ENCODE measurements around the gene WWOX.

The WWOX gene

GRCh38 chr16:78852081-78852635 lies 752.7 kb downstream of the WWOX start:
- DNase-seq (ENCODE audit: low read depth), result no peak

DNA sequence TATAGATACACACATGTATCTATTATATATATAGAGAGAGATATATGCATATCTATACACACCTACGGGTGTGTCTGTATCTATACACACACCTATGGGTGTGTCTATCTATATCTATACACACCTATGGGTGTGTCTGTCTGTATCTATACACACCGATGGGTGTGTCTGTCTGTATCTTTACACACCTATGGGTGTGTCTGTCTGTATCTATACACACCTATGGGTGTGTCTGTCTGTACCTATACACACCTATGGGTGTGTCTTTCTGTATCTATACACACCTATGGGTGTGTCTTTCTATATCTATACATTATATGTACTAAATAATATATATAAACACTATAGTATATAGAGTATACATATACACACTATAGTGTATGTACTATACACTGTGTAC lies 762.6 kb downstream of the WWOX start:
- H3K4me3 ChIP-seq (ENCODE audit: low read length), result no peak overlapping the region
- no peak for DNase-seq (ENCODE audit: low read depth)
- TF ChIP-seq CTCF (IDR thresholded peaks at IDR 0.05; ENCODE audit: insufficient read depth, low read depth, low read length, missing control alignments), result no peak

More at GRCh38 chr16:78852081-78852635, 752.7 kb downstream of the WWOX start:
- no peak for TF ChIP-seq CTCF (IDR thresholded peaks at IDR 0.05; ENCODE audit: insufficient read depth, low read depth, low read length, missing control alignments)
- H3K4me3 ChIP-seq (ENCODE audit: low read length), result no peak overlapping the region

- DNase-seq (ENCODE audit: low read depth), result no peak
- H3K4me3 ChIP-seq (ENCODE audit: low read length), result no peak overlapping the region
- TF ChIP-seq CTCF (IDR thresholded peaks at IDR 0.05; ENCODE audit: insufficient read depth, low read depth, low read length, missing control alignments), result no peak
Observed at GRCh38 chr16:78866521-78866920, 767.1 kb downstream of the WWOX start.

GRCh38 chr16:78869492-78869891 lies 770.0 kb downstream of the WWOX start:
- no peak for TF ChIP-seq CTCF (IDR thresholded peaks at IDR 0.05; ENCODE audit: insufficient read depth, low read depth, low read length, missing control alignments)

DNA sequence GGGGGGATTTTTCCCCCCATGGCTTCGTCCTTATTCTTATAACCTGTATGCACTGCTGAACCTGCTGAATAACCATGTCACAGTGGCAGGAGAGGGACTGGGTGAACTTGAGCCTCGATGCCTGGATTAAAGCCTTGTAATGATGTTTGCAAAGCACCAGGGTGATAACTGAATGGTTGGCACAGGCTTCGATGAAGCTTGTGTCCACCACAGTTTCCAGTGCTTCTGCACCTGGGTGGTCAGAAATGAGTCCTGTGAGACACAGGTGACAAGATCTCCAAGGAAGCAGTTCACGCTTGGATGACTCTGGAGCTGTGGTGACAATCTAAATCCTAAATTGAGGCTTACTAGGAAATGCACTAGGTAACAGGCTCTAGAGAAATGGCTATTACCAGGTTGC lies 771.8 kb downstream of the WWOX start:
- H3K4me3 ChIP-seq (ENCODE audit: low read length), result no peak overlapping the region
- no peak for DNase-seq (ENCODE audit: low read depth)
- TF ChIP-seq CTCF (IDR thresholded peaks at IDR 0.05; ENCODE audit: insufficient read depth, low read depth, low read length, missing control alignments), result no peak

More at GRCh38 chr16:78869492-78869891, 770.0 kb downstream of the WWOX start:
- DNase-seq (ENCODE audit: low read depth), result no peak
- H3K4me3 ChIP-seq (ENCODE audit: low read length), result no peak overlapping the region

DNA sequence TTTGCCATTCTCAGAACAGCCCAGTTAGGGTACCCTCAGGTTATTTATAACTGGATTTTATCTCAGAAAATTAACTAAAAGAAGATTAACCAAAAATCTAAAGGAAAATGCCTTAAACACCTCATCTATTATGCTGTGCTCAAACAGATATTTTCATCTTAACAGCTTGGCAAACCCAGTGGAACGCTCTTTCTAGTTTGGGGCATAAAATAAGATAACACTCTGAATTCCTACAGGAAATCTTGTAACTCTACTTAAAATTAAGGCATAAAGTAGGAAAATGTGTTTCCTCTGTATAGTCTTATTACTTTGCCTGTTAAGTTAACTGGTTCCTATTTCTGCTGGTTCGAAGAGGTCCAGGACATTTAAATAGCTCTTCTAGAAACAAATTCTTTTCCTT lies 777.2 kb downstream of the WWOX start:
- no peak overlapping the region for H3K4me3 ChIP-seq (ENCODE audit: low read length)
- TF ChIP-seq CTCF (IDR thresholded peaks at IDR 0.05; ENCODE audit: insufficient read depth, low read depth, low read length, missing control alignments), result no peak
- no peak for DNase-seq (ENCODE audit: low read depth)

DNA sequence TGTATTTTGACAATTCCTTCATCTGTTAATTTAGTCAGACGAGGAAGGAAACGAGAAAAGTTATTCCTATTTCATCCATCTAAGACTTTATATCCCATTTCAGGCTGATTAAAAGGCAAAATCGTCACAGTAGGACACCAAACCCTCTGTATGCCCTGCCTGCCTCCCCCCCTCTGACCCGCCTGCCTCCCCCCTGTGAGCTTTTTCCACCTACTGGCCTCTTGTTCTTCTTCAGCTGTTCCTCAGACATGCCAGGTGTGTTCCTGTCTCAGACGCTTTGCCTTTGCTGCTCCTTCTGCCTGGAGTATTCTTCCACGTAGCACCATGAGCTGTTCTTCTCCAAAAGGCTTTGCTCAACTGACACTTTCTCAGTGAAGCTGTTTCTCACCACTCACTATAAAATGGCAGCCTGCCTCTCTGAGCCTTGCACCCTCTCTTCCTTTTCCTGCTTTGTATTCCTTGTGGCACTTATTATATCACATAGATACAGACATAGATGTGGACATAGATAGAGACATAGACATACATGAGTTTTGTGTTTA lies 777.7 kb downstream of the WWOX start:
- TF ChIP-seq CTCF (IDR thresholded peaks at IDR 0.05; ENCODE audit: insufficient read depth, low read depth, low read length, missing control alignments), result no peak
- DNase-seq (ENCODE audit: low read depth), result no peak
- no peak overlapping the region for H3K4me3 ChIP-seq (ENCODE audit: low read length)

Measured in epithelial cell of esophagus (primary cell).